IMR-90 (cell line): ENCODE measurements around the gene KRT35. TPM values are rescaled to one million over a fixed set of nuclear protein-coding genes. Genes with fewer than 3 reads are reported as not detected.

Experiments used
- ATAC-seq: fragments of 200-7000 bp; cut with Tn5 transposase; 2 replicates; pipeline ENCODE4 v1.9.1; 2020; ENCODE audit warnings: low read depth, mild to moderate bottlenecking, moderate library complexity
- BruUV-seq: library from RNA; stranded (reverse); fragments of 400-500 nt; replicated peaks from 2 replicates; lab custom pipeline; 2021; lab: Mats Ljungman, UMichigan
- CTCF ChIA-PET: fragments of 300-600 bp; formaldehyde crosslinking; extraction: SDS; loops from one replicate; lab custom pipeline; 2021; ENCODE audit warnings: antibody characterized with exemption; lab: Yijun Ruan, JAX
- POLR2A ChIA-PET: fragments of 300-600 bp; sonication (Branson Sonifier 250); formaldehyde crosslinking; loops from one replicate; lab custom pipeline; 2022; ENCODE audit warnings: antibody characterized with exemption; ENCODE audit not compliant: unreplicated experiment; lab: Charles Lee
- DNase-seq: peaks from one replicate; pipeline ENCODE4 v3.0.0; 2013
- H2AFZ ChIP-seq: replicated peaks from 2 replicates; pipeline ENCODE3; 2013; ENCODE audit warnings: low read length, mild to moderate bottlenecking; ENCODE audit not compliant: poor library complexity
- H2AK5ac ChIP-seq: 2 replicates; pipeline ENCODE4 v1.6.1; 2013; ENCODE audit warnings: low read depth, low read length, inconsistent platforms
- H2AK9ac ChIP-seq: replicated peaks from 2 replicates; pipeline ENCODE3; 2013; ENCODE audit warnings: mild to moderate bottlenecking, low read depth, low read length, moderate library complexity; ENCODE audit not compliant: poor library complexity
- H2BK120ac ChIP-seq: 2 replicates; pipeline ENCODE4 v1.6.1; 2013; ENCODE audit warnings: low read depth, low read length, inconsistent platforms
- H2BK15ac ChIP-seq: 3 replicates; pipeline ENCODE4 v1.6.1; 2013; ENCODE audit warnings: low read depth, low read length, inconsistent platforms
- H2BK20ac ChIP-seq: 2 replicates; pipeline ENCODE4 v1.6.1; 2013; ENCODE audit warnings: low read depth, mild to moderate bottlenecking, inconsistent platforms, low read length, moderate library complexity
- H2BK5ac ChIP-seq: 2 replicates; pipeline ENCODE4 v1.6.1; 2013; ENCODE audit warnings: mild to moderate bottlenecking, low read depth, low read length, inconsistent platforms; ENCODE audit not compliant: poor library complexity, severe bottlenecking
- H3K14ac ChIP-seq: replicated peaks from 2 replicates; pipeline ENCODE4 v1.6.1; 2013; ENCODE audit warnings: low read depth, low read length, inconsistent platforms
- H3K18ac ChIP-seq: 2 replicates; pipeline ENCODE4 v1.6.1; 2013; ENCODE audit warnings: low read depth, low read length, control low read depth
- H3K23ac ChIP-seq: 2 replicates; pipeline ENCODE4 v1.6.1; 2013; ENCODE audit warnings: low read depth, low read length, inconsistent platforms
- H3K27ac ChIP-seq: 2 replicates; pipeline ENCODE4 v1.5.1; 2013; ENCODE audit warnings: mild to moderate bottlenecking, control low read depth, low read length; ENCODE audit not compliant: insufficient read depth
- H3K27me3 ChIP-seq: 2 replicates; pipeline ENCODE4 v1.6.1; 2013; ENCODE audit warnings: low read length; ENCODE audit not compliant: control insufficient read depth, insufficient read depth
- H3K36me3 ChIP-seq: 2 replicates; pipeline ENCODE4 v1.6.1; 2013; ENCODE audit warnings: low read length, mixed read lengths; ENCODE audit not compliant: control insufficient read depth, insufficient read depth
- H3K4ac ChIP-seq: 2 replicates; pipeline ENCODE4 v1.6.1; 2013; ENCODE audit warnings: low read depth, low read length, inconsistent platforms
- H3K4me1 ChIP-seq: 2 replicates; pipeline ENCODE4 v1.6.1; 2013; ENCODE audit warnings: low read length, mixed read lengths; ENCODE audit not compliant: control insufficient read depth, insufficient read depth
- H3K4me2 ChIP-seq: 2 replicates; pipeline ENCODE4 v1.6.1; 2013; ENCODE audit warnings: low read depth, mild to moderate bottlenecking, control low read depth, low read length, moderate library complexity
- H3K4me3 ChIP-seq: 2 replicates; pipeline ENCODE4 v1.5.1; 2013; ENCODE audit warnings: low read depth, mild to moderate bottlenecking, control low read depth, low read length, moderate library complexity; ENCODE audit not compliant: insufficient read depth
- H3K56ac ChIP-seq: 2 replicates; pipeline ENCODE4 v1.6.1; 2013; ENCODE audit warnings: low read length, inconsistent platforms; ENCODE audit not compliant: insufficient read depth; ENCODE audit errors: extremely low read depth
- H3K79me1 ChIP-seq, 2 experiments: 2 replicates each; pipeline ENCODE4 v1.6.1; 2013; ENCODE audit warnings: low read length in 2 of 2, inconsistent platforms in 1 of 2, low read depth in 1 of 2
- H3K9ac ChIP-seq: 2 replicates; pipeline ENCODE4 v1.6.1; 2013; ENCODE audit warnings: low read depth, low read length, control low read depth
- H3K9me1 ChIP-seq: 2 replicates; pipeline ENCODE4 v1.6.1; 2013; ENCODE audit warnings: low read length, inconsistent platforms; ENCODE audit not compliant: insufficient read depth
- H3K9me3 ChIP-seq: 2 replicates; pipeline ENCODE4 v1.6.1; 2013; ENCODE audit warnings: low read length; ENCODE audit not compliant: control insufficient read depth, insufficient read depth
- H4K20me1 ChIP-seq: 2 replicates; pipeline ENCODE4 v1.6.1; 2013; ENCODE audit warnings: low read length, inconsistent platforms; ENCODE audit not compliant: insufficient read depth
- H4K5ac ChIP-seq: 2 replicates; pipeline ENCODE4 v1.6.1; 2013; ENCODE audit warnings: mild to moderate bottlenecking, low read depth, low read length, control low read depth
- H4K8ac ChIP-seq, 2 experiments: 2 replicates each; pipeline ENCODE4 v1.6.1; 2013; ENCODE audit warnings: low read depth in 2 of 2, low read length in 2 of 2, control low read depth in 1 of 2, inconsistent platforms in 1 of 2
- H4K91ac ChIP-seq: 2 replicates; pipeline ENCODE4 v1.6.1; 2013; ENCODE audit warnings: low read depth, low read length, inconsistent platforms; ENCODE audit not compliant: insufficient read depth
- NFE2L2 ChIP-seq: fragments of 150-350 bp; IDR thresholded peaks from 2 replicates; pipeline ENCODE4 v1.6.1; 2016; ENCODE audit warnings: low read depth, mild to moderate bottlenecking, low read length
- RAD21 ChIP-seq: IDR thresholded peaks from 2 replicates; pipeline ENCODE4 v1.6.1; 2012; ENCODE audit warnings: low read length, improper control_type of control experiment
- SMC3 ChIP-seq: fragments of 150-350 bp; IDR thresholded peaks from 2 replicates; pipeline ENCODE4 v1.6.1; 2016; ENCODE audit warnings: low read depth, mild to moderate bottlenecking, antibody characterized with exemption, low read length, moderate library complexity
- WGBS, 2 experiments: methylation state at CpG; one replicate each; pipeline versions ENCODE4 v1.1.5 to v1.1.7; 2013; ENCODE audit warnings: missing lambda C conversion rate in 2 of 2; ENCODE audit not compliant: insufficient read length in 1 of 2; ENCODE audit errors: extremely low coverage in 2 of 2; 5-methylcytosine and 5-hydroxymethylcytosine counted together
- dilution Hi-C: fragments of 300-500 bp; cut with HindIII; formaldehyde crosslinking; loops from one replicate; pipeline ENCODE4 v1.14.3; 2018; ENCODE audit warnings: low sequenced_read_pairs; ENCODE audit not compliant: unreplicated experiment
- in situ Hi-C: fragments of 300-500 bp; cut with MboI; formaldehyde crosslinking; loops from 3 replicates; pipeline ENCODE4 v1.14.3; 2019; ENCODE audit warnings: low sequenced_read_pairs, inconsistent platforms, mixed read lengths
- intact Hi-C: fragments of 100-400 bp; cut with micrococcal nuclease; formaldehyde crosslinking; loops from 2 replicates; pipeline ENCODE4 v1.10.0; 2022
- polyA plus RNA-seq, 3 experiments: library from polyadenylated mRNA; depleted of rRNA; stranded (reverse); fragments of >200 nt; gene quantifications; 2 replicates each; pipeline ENCODE4 v1.2.3, GENCODE V29; 2012; ENCODE audit warnings: low replicate concordance in 1 of 3
- total RNA-seq: library from RNA; depleted of rRNA; stranded (reverse); fragments of >200 nt; gene quantifications from 2 replicates; pipeline ENCODE4 v1.2.3, GENCODE V29; 2012

Gene KRT35
- total and polyA plus RNA-seq, 2 of the 4 experiments (the other 2 are of a cell fraction): not detected

DNA sequence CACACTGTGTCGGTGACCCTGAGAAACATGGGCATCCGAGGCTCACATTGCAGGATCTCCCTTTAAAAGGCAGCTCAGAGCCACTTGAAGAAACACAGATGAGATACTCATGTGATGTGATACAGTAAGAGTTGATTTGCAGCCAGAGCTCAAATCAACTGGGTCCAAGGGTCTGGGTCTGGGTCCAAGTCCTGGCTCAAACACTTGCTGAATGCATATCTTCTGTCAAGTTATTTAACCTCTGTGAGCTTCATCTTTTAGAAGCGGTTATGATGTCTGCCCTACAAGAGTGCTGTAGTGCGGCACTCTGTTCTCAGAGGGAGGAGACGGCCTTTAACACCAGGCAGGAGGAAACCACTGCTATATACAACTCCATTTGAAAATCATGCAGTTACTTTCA is 46.5 kb downstream of the KRT35 start:
- no CpG with 5 or more reads among the region's 5 CpGs for WGBS, 2 experiments
- intact Hi-C loops: no loop called here

More for the DNA sequence above, 46.5 kb downstream of the KRT35 start:
- no peak overlapping the region for H4K91ac ChIP-seq
- no peak overlapping the region for H3K4me2 ChIP-seq
- ChIA-PET CTCF (interaction anchor here (0.6 to 1.1 kb wide), 3 partner anchors 19 to 31 kb away, joined by 3 read pairs; no protein-coding TSS in a partner anchor), POLR2A (no interaction called here)
- no peaks in the 10 kb centered on the region for H3K9me3 ChIP-seq
- no peak overlapping the region for H2BK5ac ChIP-seq
- no peak overlapping the region for H2AFZ ChIP-seq
- no peak overlapping the region for H3K4me3 ChIP-seq
- peaks cover 8% of the 10 kb centered on the region for H3K4me1 ChIP-seq
- no peak overlapping the region for H3K18ac ChIP-seq
- H3K9me1 ChIP-seq: 0 out of 2 replicates have a peak, but pooled peaks cover 5% of the 10 kb centered on the region
- DNase-seq: no peak
- H3K4ac ChIP-seq: no peak overlapping the region
- no peak overlapping the region; the same call in 1 of the 2 replicates for H3K14ac ChIP-seq
- H4K5ac ChIP-seq: no peak overlapping the region
- H3K27me3 ChIP-seq: peaks cover 6% of the 10 kb centered on the region; the same call in 1 of the 2 replicates
- H3K9ac ChIP-seq: no peak overlapping the region
- no peak overlapping the region for H3K27ac ChIP-seq
- dilution Hi-C loops: no loop called here
- no peak for TF ChIP-seq SMC3
- TF ChIP-seq NFE2L2: no peak
- no peak for TF ChIP-seq RAD21
- H4K8ac ChIP-seq: no peak overlapping the region
- no peak overlapping the region for H2BK20ac ChIP-seq
- H2BK120ac ChIP-seq: no peak overlapping the region
- no peak overlapping the region for H2BK15ac ChIP-seq
- H3K56ac ChIP-seq: no peak overlapping the region
- no peak overlapping the region; the same call in 1 of the 2 replicates for H3K23ac ChIP-seq
- no peaks in the 10 kb centered on the region for H3K36me3 ChIP-seq
- H2AK9ac ChIP-seq: no peak overlapping the region
- no peak overlapping the region for H2AK5ac ChIP-seq
- in situ Hi-C loops: no loop called here
- H4K20me1 ChIP-seq: no peaks in the 10 kb centered on the region
- H3K79me1 ChIP-seq: no peaks in the 10 kb centered on the region
- ATAC-seq: no peak; the same call in 1 of the 2 replicates
- no TSS peak for BruUV-seq
